Amniotic stem cell (primary cell): ENCODE measurements around the gene MRC1.
A peak's percentile ranks its signal among the peaks of the same experiment; 100 is the strongest.

Experiments used
- DNase-seq: peaks from one replicate; lab custom pipeline; 2025; lab: John Stamatoyannopoulos, UW

Gene MRC1

GRCh38 chr10:17795813-17796594 is 13.1 kb upstream of the MRC1 start:
- no peak for DNase-seq

DNA sequence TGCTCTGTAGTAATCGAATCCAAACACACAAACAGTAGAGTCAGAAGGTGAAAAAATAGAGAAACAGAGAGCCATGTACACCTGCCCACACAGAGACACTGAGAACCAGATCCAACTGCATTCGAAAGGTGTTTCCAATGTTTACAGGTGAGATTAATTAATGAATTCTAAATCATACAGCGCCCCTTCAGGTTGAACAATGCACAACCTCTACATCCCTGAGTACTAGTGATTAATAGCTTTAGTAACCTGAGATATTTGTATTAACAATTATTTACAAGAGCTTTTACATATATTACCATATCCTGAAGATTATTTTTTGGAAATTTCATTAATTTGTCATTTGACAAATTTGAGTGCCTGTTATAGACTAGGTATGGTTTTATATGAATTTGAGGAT is 7.6 kb upstream of the MRC1 start:
- DNase-seq, result no peak

- no peak for DNase-seq
Observed at GRCh38 chr10:17802350-17802749, 6.8 kb upstream of the MRC1 start.

DNA sequence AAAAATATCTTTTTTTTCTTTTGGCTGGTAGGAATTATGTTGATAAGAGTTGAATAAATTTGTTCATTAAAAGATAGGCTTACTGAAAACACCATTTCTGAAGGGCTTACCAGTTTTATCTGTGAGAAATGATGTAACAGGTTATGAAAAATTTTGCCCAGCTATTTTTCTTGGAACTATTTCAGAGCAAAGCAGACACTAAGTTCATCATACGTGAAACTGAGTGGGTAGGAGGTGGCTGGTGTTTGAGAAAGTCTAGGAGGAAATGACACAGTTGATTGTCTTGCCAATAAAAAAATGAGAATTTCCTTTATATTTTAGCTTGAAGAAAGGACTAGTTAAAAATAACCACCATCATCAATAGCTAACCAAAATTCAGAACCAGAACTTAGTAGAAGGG is 6.2 kb upstream of the MRC1 start:
- DNase-seq, result no peak

DNA sequence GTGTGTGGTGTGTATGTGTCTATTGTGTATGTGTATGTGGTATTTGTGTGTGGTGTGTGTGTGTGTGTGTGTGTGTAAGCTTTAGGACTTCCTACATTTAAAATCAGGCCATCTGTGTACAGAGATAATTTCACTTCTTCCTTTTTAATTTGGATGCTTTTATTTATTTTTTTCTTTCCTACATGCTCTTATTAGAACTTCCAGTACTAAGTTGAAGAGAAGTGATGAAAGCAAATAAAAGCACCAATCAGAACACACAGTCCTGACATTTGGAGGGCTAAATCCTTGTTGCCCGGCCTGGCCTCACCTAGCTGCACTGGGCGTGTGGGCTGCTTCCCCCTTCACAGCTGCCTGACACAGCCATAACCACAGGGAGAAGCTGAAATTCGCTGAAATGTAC is 3.8 kb upstream of the MRC1 start:
- DNase-seq, result no peak

- no peak for DNase-seq
Observed at GRCh38 chr10:17805921-17806577, 3.1 kb upstream of the MRC1 start.

DNA sequence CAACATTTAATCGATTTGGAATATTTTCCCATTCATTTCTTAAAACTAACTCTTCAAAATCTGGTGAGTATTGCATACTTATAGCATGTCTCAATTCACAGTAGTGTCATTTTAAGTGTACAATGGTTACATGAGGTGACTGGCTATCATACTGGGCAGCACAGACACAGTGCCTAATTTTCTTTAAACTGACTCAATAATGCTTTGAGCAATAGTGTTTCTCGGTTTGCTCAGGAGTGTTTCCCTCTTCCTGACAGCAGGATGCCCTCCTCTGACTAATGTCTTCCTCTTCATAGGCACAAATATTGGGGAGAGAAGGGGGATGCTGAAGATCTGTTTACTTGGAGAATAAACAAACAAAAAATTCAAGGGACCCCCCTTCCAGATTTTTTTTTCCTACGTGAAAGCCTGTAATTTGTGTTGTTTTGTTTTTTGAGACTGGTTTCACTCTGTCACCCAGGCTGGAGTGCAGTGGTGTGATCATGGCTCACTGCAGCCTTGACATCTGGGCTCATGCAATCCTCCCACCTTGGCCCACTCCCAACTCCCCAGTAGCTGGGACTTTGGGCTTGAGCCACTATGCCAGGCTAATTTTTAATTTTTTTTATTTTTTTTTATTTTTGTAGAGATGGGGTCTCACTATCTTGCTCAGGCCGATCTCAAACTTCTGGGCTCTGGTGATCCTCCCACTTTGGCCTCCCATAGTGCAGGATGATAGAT is 2.2 kb downstream of the MRC1 start:
- no peak for DNase-seq

DNA sequence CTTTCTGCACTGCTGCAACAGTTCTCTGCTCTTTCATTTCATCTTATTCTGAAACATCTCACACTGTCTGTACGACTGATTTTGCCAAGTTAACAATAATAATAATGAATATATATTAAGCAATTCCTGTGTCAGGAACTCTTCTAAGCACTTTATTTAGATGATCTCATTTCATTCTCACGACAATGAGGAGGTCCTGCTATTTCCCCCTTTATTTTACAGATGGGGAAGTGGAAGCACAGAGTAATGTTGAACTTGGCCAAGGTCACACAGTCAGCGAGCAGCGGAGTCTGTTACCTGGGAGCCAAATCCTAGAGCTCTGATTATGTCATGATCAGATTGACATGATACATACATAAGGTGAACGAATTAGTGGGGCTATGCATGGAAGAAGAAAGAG is 5.8 kb downstream of the MRC1 start:
- DNase-seq, result no peak

- no peak for DNase-seq
Observed at GRCh38 chr10:17816199-17816598, 7.1 kb downstream of the MRC1 start.

GRCh38 chr10:17817316-17817715 is 8.2 kb downstream of the MRC1 start:
- DNase-seq, result no peak

- no peak for DNase-seq
Observed at GRCh38 chr10:17817790-17818189, 8.6 kb downstream of the MRC1 start.

GRCh38 chr10:17819836-17820235 is 10.7 kb downstream of the MRC1 start:
- DNase-seq, result no peak

GRCh38 chr10:17820943-17821342 is 11.8 kb downstream of the MRC1 start:
- no peak for DNase-seq

DNA sequence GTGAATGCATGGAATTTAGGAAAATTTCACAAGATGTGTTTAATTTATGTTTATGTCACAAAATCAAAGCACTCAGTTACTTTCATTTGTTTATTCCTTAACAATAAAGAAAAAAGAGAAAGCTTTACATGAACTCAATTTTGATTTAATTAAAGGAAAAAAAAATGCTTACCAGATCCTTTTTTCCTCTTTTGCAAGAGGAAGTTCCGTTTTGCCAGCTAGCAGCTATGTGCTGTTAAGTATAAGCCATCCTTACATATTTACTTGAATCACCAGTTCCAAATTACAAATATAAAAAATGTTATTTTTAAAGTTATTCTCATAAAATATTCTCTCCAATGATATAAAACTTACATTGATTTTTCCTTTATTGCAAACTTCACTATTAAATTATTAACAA is 12.7 kb downstream of the MRC1 start:
- DNase-seq, result no peak

DNA sequence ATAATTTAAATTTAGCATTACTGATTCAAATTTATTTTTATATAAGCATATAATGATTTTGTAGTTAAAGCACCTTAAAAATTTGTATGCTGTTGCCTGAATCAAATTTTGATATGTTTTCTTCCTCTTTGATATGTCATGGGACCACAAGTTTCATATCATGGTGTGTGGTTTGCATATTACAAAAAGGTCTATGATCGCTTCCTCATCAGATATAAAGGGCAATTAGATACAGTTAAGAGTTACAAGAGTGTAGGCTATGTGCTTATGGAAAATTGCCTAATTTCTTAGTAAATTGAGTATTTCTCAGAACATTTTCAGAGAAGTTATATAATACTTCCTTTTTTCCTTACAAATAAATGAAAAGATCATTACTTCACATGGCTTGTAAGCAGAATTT is 22.2 kb downstream of the MRC1 start:
- no peak for DNase-seq

DNA sequence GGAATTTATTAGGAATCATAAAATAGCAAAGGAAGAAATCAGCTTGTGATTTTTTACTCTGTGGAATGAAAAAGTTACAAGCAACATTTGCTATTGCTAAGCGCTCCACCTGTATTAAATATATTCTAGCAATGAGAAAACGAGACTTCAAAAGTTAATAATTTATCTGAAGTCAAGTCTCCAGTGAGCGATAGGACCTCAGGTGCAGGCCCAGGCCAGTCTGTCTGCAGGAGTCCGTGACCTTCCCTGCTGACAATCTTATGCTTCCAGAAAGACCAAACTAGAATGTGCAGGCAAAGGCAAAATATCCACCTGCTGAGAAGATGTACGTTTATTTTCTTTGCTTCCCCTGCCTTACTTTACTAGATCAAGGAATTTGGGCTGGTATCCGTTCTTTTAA is 22.7 kb downstream of the MRC1 start:
- no peak for DNase-seq

GRCh38 chr10:17833656-17834055 is 24.5 kb downstream of the MRC1 start:
- no peak for DNase-seq

GRCh38 chr10:17835688-17836087 is 26.5 kb downstream of the MRC1 start:
- peak; percentile 68 for DNase-seq

DNA sequence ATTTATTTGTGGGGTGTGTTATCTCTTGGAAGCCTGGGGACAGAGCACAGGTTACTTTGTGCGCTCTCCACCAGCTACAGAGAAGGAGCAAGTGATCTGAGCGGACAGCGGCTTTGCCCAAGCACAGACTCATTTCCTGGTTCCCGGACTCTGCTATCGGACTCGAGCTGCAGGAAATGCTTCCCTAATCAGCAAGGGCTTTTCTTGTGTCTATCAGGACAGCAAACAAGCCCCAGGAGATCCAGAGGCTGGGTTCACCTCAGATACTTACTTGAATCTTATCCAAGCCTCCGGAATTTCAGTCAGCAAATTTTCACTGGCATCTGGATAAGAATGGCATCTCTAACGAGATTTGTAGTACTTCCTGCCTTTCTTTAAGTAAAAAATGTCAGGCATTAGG is 27.8 kb downstream of the MRC1 start:
- peak; percentile 25 for DNase-seq

- DNase-seq, result no peak
Observed at GRCh38 chr10:17838080-17838648, 29.0 kb downstream of the MRC1 start.

- DNase-seq, result no peak
Observed at GRCh38 chr10:17841050-17841449, 31.9 kb downstream of the MRC1 start.

DNA sequence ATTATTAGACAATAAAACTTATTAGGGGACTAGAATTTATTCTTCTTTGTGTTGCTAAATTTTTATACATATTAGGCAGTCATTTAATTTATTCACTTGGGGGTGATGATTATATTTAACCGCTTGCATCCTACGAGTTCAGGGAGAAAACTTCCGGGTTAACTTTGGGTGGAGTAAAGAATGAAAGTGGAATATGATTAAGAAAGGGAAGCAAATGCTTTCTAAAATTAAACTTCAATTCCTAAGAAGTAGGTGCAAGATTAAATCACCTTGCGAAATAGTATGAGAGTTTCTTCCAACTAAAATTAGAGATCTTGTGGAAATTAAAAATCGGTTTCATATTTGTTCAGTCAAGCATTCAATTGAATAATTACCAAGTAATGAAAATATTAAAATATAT is 33.5 kb downstream of the MRC1 start:
- DNase-seq, result no peak
